SK-N-SH (cell line): ENCODE results near the gene ANK2.

ENCODE experiments used
- CTCF ChIP-seq: fragments of 200-600 bp; sonication (generic); IDR thresholded peaks from 2 replicates; pipeline ENCODE4 v1.6.1; 2017; ENCODE audit warnings: antibody characterized with exemption, mild to moderate bottlenecking, moderate library complexity
- ELF1 ChIP-seq: IDR thresholded peaks from 2 replicates; pipeline ENCODE4 v1.4.0; 2012
- FOSL2 ChIP-seq: IDR thresholded peaks from 2 replicates; pipeline ENCODE4 v1.4.0; 2012; ENCODE audit warnings: low read depth, mild to moderate bottlenecking, moderate library complexity, borderline replicate concordance
- MAX ChIP-seq: IDR thresholded peaks from 2 replicates; pipeline ENCODE4 v1.4.0; 2012; ENCODE audit warnings: low read depth
- TCF12 ChIP-seq: IDR thresholded peaks from 2 replicates; pipeline ENCODE4 v1.4.0; 2012
- TEAD4 ChIP-seq: IDR thresholded peaks from 2 replicates; pipeline ENCODE4 v1.4.0; 2012; ENCODE audit warnings: mild to moderate bottlenecking, borderline replicate concordance; ENCODE audit not compliant: insufficient read depth
- USF1 ChIP-seq: IDR thresholded peaks from 2 replicates; pipeline ENCODE4 v1.4.0; 2012; ENCODE audit warnings: low read depth, borderline replicate concordance
- YY1 ChIP-seq: IDR thresholded peaks from 2 replicates; pipeline ENCODE4 v1.4.0; 2012; ENCODE audit warnings: low read depth, mild to moderate bottlenecking

- no peak for TF ChIP-seq CTCF
- peak; percentile 45; the same call in 1 of the 2 replicates for TF ChIP-seq TCF12
- TF ChIP-seq USF1 = no peak
- TF ChIP-seq TEAD4 = no peak
- peak; percentile 41; the same call in 1 of the 2 replicates for TF ChIP-seq FOSL2
- TF ChIP-seq MAX = no peak
- TF ChIP-seq ELF1 = no peak
- no peak for TF ChIP-seq YY1
Measured at GRCh38 chr4:113141901-113142346, 92.5 kb downstream of the ANK2 start.
